K562 (cell line): ENCODE data around the gene TEX9.

Source experiments
- CBX1 ChIP-seq: sonication (generic); IDR thresholded peaks from 2 replicates; pipeline ENCODE4 v1.6.1; 2016; ENCODE audit warnings: antibody characterized with exemption, low read depth, mild to moderate bottlenecking
- CREB1 ChIP-seq, 2 experiments: sonication (generic) in 1 of 2; formaldehyde crosslinking in 1 of 2; IDR thresholded peaks; 2 replicates each; pipeline versions ENCODE4 v1.6.1 to v1.8.0; 2012 to 2022; ENCODE audit warnings: inconsistent platforms in 1 of 2, mild to moderate bottlenecking in 1 of 2, missing genetic modification reagents in 1 of 2, moderate library complexity in 1 of 2
- CREB5 ChIP-seq: fragments of 250-450 bp; sonication (Bioruptor Pico); IDR thresholded peaks from 2 replicates; pipeline ENCODE4 v1.5.0; 2020; ENCODE audit warnings: mild to moderate bottlenecking
- FOXM1 ChIP-seq, 2 experiments: fragments of 450-650 bp in 1 of 2; sonication (generic) in 1 of 2; formaldehyde crosslinking in 1 of 2; IDR thresholded peaks; 2 replicates each; pipeline versions ENCODE4 v1.6.1 to v1.9.0; 2017 to 2022; ENCODE audit warnings: low read depth in 2 of 2, mild to moderate bottlenecking in 2 of 2, missing genetic modification reagents in 1 of 2, moderate library complexity in 1 of 2
- HOMEZ ChIP-seq: fragments of 250-450 bp; sonication (Bioruptor Pico); IDR thresholded peaks from 2 replicates; pipeline ENCODE4 v1.4.0; 2020; ENCODE audit warnings: mild to moderate bottlenecking, moderate library complexity
- ZNF445 ChIP-seq: fragments of 250-450 bp; sonication (Bioruptor Pico); IDR thresholded peaks from 2 replicates; pipeline ENCODE4 v1.4.0; 2020; ENCODE audit warnings: low read depth, mild to moderate bottlenecking, moderate library complexity

GRCh38 chr15:56411122-56411749, 46.0 kb downstream of the TEX9 start:
- TF ChIP-seq FOXM1 (IDR thresholded peaks at IDR 0.05; ENCODE audit: low read depth) (no peak), FOXM1 (CRISPR knock-in tag; IDR thresholded peaks at IDR 0.05; ENCODE audit: low read depth) (no peak), HOMEZ (no peak), ZNF445 (CRISPR knock-in tag) (no peak), CREB1 (IDR thresholded peaks at IDR 0.05) (no peak), CREB1 (CRISPR knock-in tag; IDR thresholded peaks at IDR 0.05) (no peak), CREB5 (CRISPR knock-in tag) (no peak), CBX1 (no peak)
